H1 (cell line): ENCODE measurements around the gene SPATA33. TPM values are rescaled to one million over a fixed set of nuclear protein-coding genes. Genes with fewer than 3 reads are reported as not detected.

Experiments used
- BACH1 ChIP-seq: IDR thresholded peaks from 2 replicates; pipeline ENCODE4 v1.6.1; 2012; ENCODE audit warnings: low read length, improper control_type of control experiment
- CEBPB ChIP-seq: IDR thresholded peaks from 2 replicates; pipeline ENCODE4 v1.6.1; 2012; ENCODE audit warnings: low read depth, low read length
- CHD2 ChIP-seq: IDR thresholded peaks from 2 replicates; pipeline ENCODE4 v1.6.1; 2012; ENCODE audit warnings: low read length, improper control_type of control experiment
- EP300 ChIP-seq, 2 experiments: IDR thresholded peaks; 1 replicate in 1 of 2; 2 replicates in 1 of 2; pipeline ENCODE4 v1.6.1; 2011 to 2012; ENCODE audit warnings: low read depth in 2 of 2, low read length in 2 of 2, mild to moderate bottlenecking in 2 of 2, borderline replicate concordance in 1 of 2, inconsistent platforms in 1 of 2, moderate library complexity in 1 of 2
- KDM5A ChIP-seq: fragments of 200-600 bp; IDR thresholded peaks from 2 replicates; pipeline ENCODE4 v1.7.1; 2012; ENCODE audit warnings: mild to moderate bottlenecking, low read length, inconsistent platforms, mixed read lengths
- POLR2A ChIP-seq, 2 experiments: IDR thresholded peaks; 1 replicate in 1 of 2; 2 replicates in 1 of 2; pipeline ENCODE4 v1.6.1; 2011; ENCODE audit warnings: low read depth in 2 of 2, low read length in 2 of 2, mild to moderate bottlenecking in 2 of 2; ENCODE audit errors: control extremely low read depth in 1 of 2
- SIN3A ChIP-seq, 2 experiments: IDR thresholded peaks in 1 of 2; conservative IDR thresholded peaks in 1 of 2; 2 replicates each; pipeline ENCODE4 v1.6.1; 2011 to 2012; ENCODE audit warnings: low read length in 2 of 2, improper control_type of control experiment in 1 of 2, low read depth in 1 of 2, mild to moderate bottlenecking in 1 of 2
- SIRT6 ChIP-seq: IDR thresholded peaks from one replicate; pipeline ENCODE4 v1.7.1; 2012; ENCODE audit warnings: low read length, inconsistent platforms
- SUZ12 ChIP-seq: fragments of 200-600 bp; sonication (generic); IDR thresholded peaks from 2 replicates; pipeline ENCODE4 v1.6.1; 2012; ENCODE audit warnings: mild to moderate bottlenecking, inconsistent platforms, low read length, moderate library complexity, mixed read lengths
- TAF7 ChIP-seq: optimal IDR thresholded peaks from 2 replicates; pipeline ENCODE3; 2011; ENCODE audit warnings: low read depth, mild to moderate bottlenecking, inconsistent platforms, low read length, moderate library complexity, borderline replicate concordance
- TEAD4 ChIP-seq: IDR thresholded peaks from 2 replicates; pipeline ENCODE4 v1.6.1; 2012; ENCODE audit warnings: low read depth, low read length, inconsistent platforms, mixed read lengths
- polyA plus RNA-seq, 7 experiments: library from polyadenylated mRNA; depleted of rRNA in 3 of 7; stranded (reverse) in 5 of 7; unstranded in 2 of 7; fragments of >200 nt in 5 of 7; fragments of 200-250 nt in 2 of 7; gene quantifications; 1 replicate in 5 of 7; 2 replicates in 1 of 7; 4 replicates in 1 of 7; pipeline versions ENCODE4 v1.2.1 to v1.2.3, GENCODE V29; 2011 to 2013; ENCODE audit warnings: missing spikeins in 2 of 7, mixed read lengths in 2 of 7
- total RNA-seq: library from RNA; stranded (reverse); fragmentation: NEBNext Ultra II Directional; extraction: Animal tissue kit (Norgen Biotek cat#: 25700); gene quantifications from 2 replicates; pipeline ENCODE4 v1.2.1, GENCODE V29; 2021
- TF ChIP-seq, protein P1 (sequence below): fragments of 300-600 bp; sonication (generic); IDR thresholded peaks from 2 replicates; pipeline ENCODE4 v1.7.1; 2012; ENCODE audit warnings: low read length, moderate library complexity, mild to moderate bottlenecking, inconsistent platforms; ENCODE audit not compliant: insufficient replicate concordance

Gene SPATA33
- total and polyA plus RNA-seq, 2 of the 8 experiments (the other 6 are each of a cell fraction or from before 2014, with no cell fraction given), result 5.4 to 16.9 TPM

DNA sequence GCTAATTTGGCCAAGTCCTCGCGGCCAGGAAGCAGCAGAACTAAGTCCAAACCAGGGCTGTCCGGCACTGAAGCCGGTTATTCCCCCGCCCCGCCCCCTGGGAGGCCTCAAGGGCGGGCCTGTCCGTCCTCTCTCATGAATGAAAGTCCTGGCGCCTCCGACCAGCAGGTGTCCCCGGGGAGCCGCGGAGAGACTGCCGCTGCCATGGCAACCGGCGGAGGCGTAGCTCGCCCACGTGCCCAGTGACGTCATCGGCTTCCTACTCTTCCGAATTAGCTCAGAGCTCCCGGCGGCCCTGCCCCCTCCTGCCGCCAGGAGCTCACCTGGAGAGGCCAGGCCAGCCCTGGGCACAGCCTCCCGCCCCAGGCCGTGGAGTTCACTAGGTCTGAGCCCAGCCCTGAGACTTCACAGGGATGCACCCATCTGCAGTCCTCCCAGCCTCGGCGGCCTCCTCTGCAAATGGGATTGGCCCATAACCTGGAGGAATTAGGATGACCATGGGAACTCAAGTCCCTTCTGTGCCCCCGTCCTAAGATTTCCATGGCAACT lies 42.5 kb downstream of the SPATA33 start (continued):
- TF ChIP-seq, protein P1, sequence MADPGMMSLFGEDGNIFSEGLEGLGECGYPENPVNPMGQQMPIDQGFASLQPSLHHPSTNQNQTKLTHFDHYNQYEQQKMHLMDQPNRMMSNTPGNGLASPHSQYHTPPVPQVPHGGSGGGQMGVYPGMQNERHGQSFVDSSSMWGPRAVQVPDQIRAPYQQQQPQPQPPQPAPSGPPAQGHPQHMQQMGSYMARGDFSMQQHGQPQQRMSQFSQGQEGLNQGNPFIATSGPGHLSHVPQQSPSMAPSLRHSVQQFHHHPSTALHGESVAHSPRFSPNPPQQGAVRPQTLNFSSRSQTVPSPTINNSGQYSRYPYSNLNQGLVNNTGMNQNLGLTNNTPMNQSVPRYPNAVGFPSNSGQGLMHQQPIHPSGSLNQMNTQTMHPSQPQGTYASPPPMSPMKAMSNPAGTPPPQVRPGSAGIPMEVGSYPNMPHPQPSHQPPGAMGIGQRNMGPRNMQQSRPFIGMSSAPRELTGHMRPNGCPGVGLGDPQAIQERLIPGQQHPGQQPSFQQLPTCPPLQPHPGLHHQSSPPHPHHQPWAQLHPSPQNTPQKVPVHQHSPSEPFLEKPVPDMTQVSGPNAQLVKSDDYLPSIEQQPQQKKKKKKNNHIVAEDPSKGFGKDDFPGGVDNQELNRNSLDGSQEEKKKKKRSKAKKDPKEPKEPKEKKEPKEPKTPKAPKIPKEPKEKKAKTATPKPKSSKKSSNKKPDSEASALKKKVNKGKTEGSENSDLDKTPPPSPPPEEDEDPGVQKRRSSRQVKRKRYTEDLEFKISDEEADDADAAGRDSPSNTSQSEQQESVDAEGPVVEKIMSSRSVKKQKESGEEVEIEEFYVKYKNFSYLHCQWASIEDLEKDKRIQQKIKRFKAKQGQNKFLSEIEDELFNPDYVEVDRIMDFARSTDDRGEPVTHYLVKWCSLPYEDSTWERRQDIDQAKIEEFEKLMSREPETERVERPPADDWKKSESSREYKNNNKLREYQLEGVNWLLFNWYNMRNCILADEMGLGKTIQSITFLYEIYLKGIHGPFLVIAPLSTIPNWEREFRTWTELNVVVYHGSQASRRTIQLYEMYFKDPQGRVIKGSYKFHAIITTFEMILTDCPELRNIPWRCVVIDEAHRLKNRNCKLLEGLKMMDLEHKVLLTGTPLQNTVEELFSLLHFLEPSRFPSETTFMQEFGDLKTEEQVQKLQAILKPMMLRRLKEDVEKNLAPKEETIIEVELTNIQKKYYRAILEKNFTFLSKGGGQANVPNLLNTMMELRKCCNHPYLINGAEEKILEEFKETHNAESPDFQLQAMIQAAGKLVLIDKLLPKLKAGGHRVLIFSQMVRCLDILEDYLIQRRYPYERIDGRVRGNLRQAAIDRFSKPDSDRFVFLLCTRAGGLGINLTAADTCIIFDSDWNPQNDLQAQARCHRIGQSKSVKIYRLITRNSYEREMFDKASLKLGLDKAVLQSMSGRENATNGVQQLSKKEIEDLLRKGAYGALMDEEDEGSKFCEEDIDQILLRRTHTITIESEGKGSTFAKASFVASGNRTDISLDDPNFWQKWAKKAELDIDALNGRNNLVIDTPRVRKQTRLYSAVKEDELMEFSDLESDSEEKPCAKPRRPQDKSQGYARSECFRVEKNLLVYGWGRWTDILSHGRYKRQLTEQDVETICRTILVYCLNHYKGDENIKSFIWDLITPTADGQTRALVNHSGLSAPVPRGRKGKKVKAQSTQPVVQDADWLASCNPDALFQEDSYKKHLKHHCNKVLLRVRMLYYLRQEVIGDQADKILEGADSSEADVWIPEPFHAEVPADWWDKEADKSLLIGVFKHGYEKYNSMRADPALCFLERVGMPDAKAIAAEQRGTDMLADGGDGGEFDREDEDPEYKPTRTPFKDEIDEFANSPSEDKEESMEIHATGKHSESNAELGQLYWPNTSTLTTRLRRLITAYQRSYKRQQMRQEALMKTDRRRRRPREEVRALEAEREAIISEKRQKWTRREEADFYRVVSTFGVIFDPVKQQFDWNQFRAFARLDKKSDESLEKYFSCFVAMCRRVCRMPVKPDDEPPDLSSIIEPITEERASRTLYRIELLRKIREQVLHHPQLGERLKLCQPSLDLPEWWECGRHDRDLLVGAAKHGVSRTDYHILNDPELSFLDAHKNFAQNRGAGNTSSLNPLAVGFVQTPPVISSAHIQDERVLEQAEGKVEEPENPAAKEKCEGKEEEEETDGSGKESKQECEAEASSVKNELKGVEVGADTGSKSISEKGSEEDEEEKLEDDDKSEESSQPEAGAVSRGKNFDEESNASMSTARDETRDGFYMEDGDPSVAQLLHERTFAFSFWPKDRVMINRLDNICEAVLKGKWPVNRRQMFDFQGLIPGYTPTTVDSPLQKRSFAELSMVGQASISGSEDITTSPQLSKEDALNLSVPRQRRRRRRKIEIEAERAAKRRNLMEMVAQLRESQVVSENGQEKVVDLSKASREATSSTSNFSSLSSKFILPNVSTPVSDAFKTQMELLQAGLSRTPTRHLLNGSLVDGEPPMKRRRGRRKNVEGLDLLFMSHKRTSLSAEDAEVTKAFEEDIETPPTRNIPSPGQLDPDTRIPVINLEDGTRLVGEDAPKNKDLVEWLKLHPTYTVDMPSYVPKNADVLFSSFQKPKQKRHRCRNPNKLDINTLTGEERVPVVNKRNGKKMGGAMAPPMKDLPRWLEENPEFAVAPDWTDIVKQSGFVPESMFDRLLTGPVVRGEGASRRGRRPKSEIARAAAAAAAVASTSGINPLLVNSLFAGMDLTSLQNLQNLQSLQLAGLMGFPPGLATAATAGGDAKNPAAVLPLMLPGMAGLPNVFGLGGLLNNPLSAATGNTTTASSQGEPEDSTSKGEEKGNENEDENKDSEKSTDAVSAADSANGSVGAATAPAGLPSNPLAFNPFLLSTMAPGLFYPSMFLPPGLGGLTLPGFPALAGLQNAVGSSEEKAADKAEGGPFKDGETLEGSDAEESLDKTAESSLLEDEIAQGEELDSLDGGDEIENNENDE, result no peak
- TF ChIP-seq TAF7 (no peak), BACH1 (no peak), CHD2 (peak; percentile 57; the same call in 1 of the 2 replicates), EP300 (IDR thresholded peaks at IDR 0.05; ENCODE audit: borderline replicate concordance in 1 of 2, low read depth in 2 of 2, low read length in 2 of 2) (peak in 1 of 2 experiments; percentile 73; a peak in 1 of 3 replicates), POLR2A (IDR thresholded peaks at IDR 0.05; ENCODE audit: control extremely low read depth in 1 of 2, low read depth in 2 of 2, low read length in 2 of 2) (peak in 1 of 2 experiments; percentile 53; a peak in 1 of 3 replicates), TEAD4 (no peak), SIN3A (conservative IDR thresholded peaks at IDR 0.05 in 1 of 2, IDR thresholded peaks at IDR 0.05 in 1 of 2; ENCODE audit: low read depth in 1 of 2, low read length in 2 of 2) (peak; percentile 87 to 97; a peak in 3 of 4 replicates), SIRT6 (no peak), KDM5A (no peak), SUZ12 (no peak), CEBPB (peak; percentile 12; the same call in 1 of the 2 replicates)
